ENCODE measurements around the gene IGFBP4.

GRCh38 chr17:40454613-40454995 is 11.4 kb downstream of the IGFBP4 start:
- TF ChIP-seq CTCF (IDR thresholded peaks at IDR 0.05; ENCODE audit: insufficient read depth, low read depth, low read length), result no peak
- TF ChIP-seq EZH2 (IDR thresholded peaks at IDR 0.05; ENCODE audit: insufficient read depth, low read length), result no peak

All from astrocyte (in vitro differentiated cells and primary cell).